Choroid plexus epithelial cell (primary cell): Measurements from ENCODE around the gene ERI3.

Experiments used
- DNase-seq: peaks from one replicate; pipeline ENCODE4 v3.0.0-alpha.2; 2010; ENCODE audit warnings: low read depth
- H3K4me3 ChIP-seq: 2 replicates; pipeline ENCODE4 v1.5.1; 2011; ENCODE audit warnings: low read depth, mild to moderate bottlenecking, control low read depth, low read length, moderate library complexity
- CTCF ChIP-seq: conservative IDR thresholded peaks from 2 replicates; pipeline ENCODE4 v1.5.1; 2011; ENCODE audit warnings: low read depth, mild to moderate bottlenecking, control low read depth, inconsistent platforms, low read length, moderate library complexity

ERI3 gene

GRCh38 chr1:44240802-44241671 lies 114.0 kb downstream of the ERI3 start:
- no peak for DNase-seq
- no peak for TF ChIP-seq CTCF

GRCh38 chr1:44239961-44240371 lies 115.1 kb downstream of the ERI3 start:
- no peak for TF ChIP-seq CTCF
- peak; percentile 29 for DNase-seq
- no peak overlapping the region for H3K4me3 ChIP-seq

More at GRCh38 chr1:44240802-44241671, 114.0 kb downstream of the ERI3 start:
- no peak overlapping the region for H3K4me3 ChIP-seq

GRCh38 chr1:44239331-44239960 lies 115.6 kb downstream of the ERI3 start:
- H3K4me3 ChIP-seq = no peak overlapping the region
- TF ChIP-seq CTCF = peak; percentile 56
- DNase-seq = peak; percentile 47

GRCh38 chr1:44238660-44239059 lies 116.4 kb downstream of the ERI3 start:
- no peak for DNase-seq
- H3K4me3 ChIP-seq = no peak overlapping the region
- no peak for TF ChIP-seq CTCF

- DNase-seq = peak; percentile 39
- no peak overlapping the region for H3K4me3 ChIP-seq
- peak; percentile 68 for TF ChIP-seq CTCF
Measured at GRCh38 chr1:44237721-44238457, 117.2 kb downstream of the ERI3 start.

GRCh38 chr1:44236490-44237272 lies 118.4 kb downstream of the ERI3 start:
- TF ChIP-seq CTCF = no peak
- no peak overlapping the region for H3K4me3 ChIP-seq
- no peak for DNase-seq
